ENCODE results near the gene ZCCHC14. TPM values are rescaled to one million over a fixed set of nuclear protein-coding genes. Genes with fewer than 3 reads are reported as not detected.
A peak's percentile ranks its signal among the peaks of the same experiment; 100 is the strongest.

ZCCHC14 gene
- total and polyA plus RNA-seq, 2 of the 13 experiments (the other 11 are each of a cell fraction or from before 2014, with no cell fraction given), result 12.4 to 12.5 TPM

- no peak for TF ChIP-seq AGO2 (optimal IDR thresholded peaks at IDR 0.05; ENCODE audit: low read depth, low read length)
- no peak for TF ChIP-seq ELF3 (CRISPR knock-in tag; IDR thresholded peaks at IDR 0.05)
- TF ChIP-seq ZNF784 (CRISPR knock-in tag; IDR thresholded peaks at IDR 0.05; ENCODE audit: borderline replicate concordance), result no peak
- peak; percentile 16; the same call in 1 of the 2 replicates for TF ChIP-seq FOSL2 (CRISPR knock-in tag; IDR thresholded peaks at IDR 0.05)
- no peak for TF ChIP-seq ZNF460 (CRISPR knock-in tag; IDR thresholded peaks at IDR 0.05; ENCODE audit: borderline replicate concordance)
- no peak for TF ChIP-seq ZNF747 (CRISPR knock-in tag; IDR thresholded peaks at IDR 0.05; ENCODE audit: borderline replicate concordance)
- no peak for TF ChIP-seq ZFP1 (CRISPR knock-in tag; IDR thresholded peaks at IDR 0.05)
- TF ChIP-seq CEBPB (IDR thresholded peaks at IDR 0.05; ENCODE audit: borderline replicate concordance, low read depth, low read length), result peak; percentile 54; the same call in 1 of the 2 replicates
- TF ChIP-seq ZNF589 (CRISPR knock-in tag; conservative IDR thresholded peaks at IDR 0.05), result no peak
- TF ChIP-seq ZNF713 (CRISPR knock-in tag; IDR thresholded peaks at IDR 0.05), result no peak
- TF ChIP-seq E2F1 (CRISPR knock-in tag; IDR thresholded peaks at IDR 0.05), result no peak
- TF ChIP-seq HDAC6 (IDR thresholded peaks at IDR 0.05; ENCODE audit: low read depth, low read length), result no peak
- no peak for TF ChIP-seq ZNF382 (CRISPR knock-in tag; IDR thresholded peaks at IDR 0.05; ENCODE audit: borderline replicate concordance)
- no peak for TF ChIP-seq E2F2 (CRISPR knock-in tag; IDR thresholded peaks at IDR 0.05; ENCODE audit: borderline replicate concordance)
- no peak for TF ChIP-seq IRX3 (CRISPR knock-in tag; IDR thresholded peaks at IDR 0.05; ENCODE audit: borderline replicate concordance, low read depth)
- no peak for TF ChIP-seq ZBTB37 (CRISPR knock-in tag; IDR thresholded peaks at IDR 0.05)
- TF ChIP-seq ZNF737 (CRISPR knock-in tag; IDR thresholded peaks at IDR 0.05; ENCODE audit: borderline replicate concordance), result no peak
- TF ChIP-seq MYC (CRISPR knock-in tag; IDR thresholded peaks at IDR 0.05; ENCODE audit: borderline replicate concordance), result no peak
- TF ChIP-seq ZNF841 (CRISPR knock-in tag; IDR thresholded peaks at IDR 0.05; ENCODE audit: borderline replicate concordance), result no peak
- TF ChIP-seq ZBTB26 (CRISPR knock-in tag; IDR thresholded peaks at IDR 0.05; ENCODE audit: borderline replicate concordance), result no peak
- no peak for TF ChIP-seq CENPX (CRISPR knock-in tag; IDR thresholded peaks at IDR 0.05)
- TF ChIP-seq ZMAT3 (CRISPR knock-in tag; conservative IDR thresholded peaks at IDR 0.05), result no peak
- TF ChIP-seq ZNF891 (CRISPR knock-in tag; IDR thresholded peaks at IDR 0.05), result 0 out of 2 replicates have a peak, but pooled peaks have one; percentile 53
- TF ChIP-seq IRF2 (CRISPR knock-in tag; IDR thresholded peaks at IDR 0.05), result no peak
- no peak for TF ChIP-seq ZSCAN22 (CRISPR knock-in tag; IDR thresholded peaks at IDR 0.05)
- no peak for TF ChIP-seq ZNF724P (CRISPR knock-in tag; IDR thresholded peaks at IDR 0.05; ENCODE audit: borderline replicate concordance)
- no peak for TF ChIP-seq ATRX (CRISPR knock-in tag; IDR thresholded peaks at IDR 0.05; ENCODE audit: borderline replicate concordance)
These were observed 38.6 kb upstream of the ZCCHC14 start (continued) for GRCh38 chr16:87531418-87531817.

All from HepG2 (cell line).